HepG2 (cell line): Measurements from ENCODE around the gene CDKN3. TPM values are rescaled to one million over a fixed set of nuclear protein-coding genes. Genes with fewer than 3 reads are reported as not detected.
A peak's percentile ranks its signal among the peaks of the same experiment; 100 is the strongest.

Source experiments
- AHDC1 ChIP-seq: sonication (generic); formaldehyde crosslinking; IDR thresholded peaks from 2 replicates; pipeline ENCODE4 v1.5.1; 2020; ENCODE audit warnings: mild to moderate bottlenecking, missing genetic modification reagents, borderline replicate concordance
- ATF7-NPFF ChIP-seq: sonication (generic); formaldehyde crosslinking; IDR thresholded peaks from 2 replicates; pipeline ENCODE4 v1.8.1; 2023; ENCODE audit warnings: mild to moderate bottlenecking, low read depth, missing genetic modification reagents, moderate library complexity
- THAP9 ChIP-seq: sonication (generic); formaldehyde crosslinking; IDR thresholded peaks from 2 replicates; pipeline ENCODE4; 2020; ENCODE audit warnings: missing genetic modification reagents, mild to moderate bottlenecking, borderline replicate concordance
- TRIM24 ChIP-seq: sonication (generic); formaldehyde crosslinking; IDR thresholded peaks from 2 replicates; pipeline ENCODE4 v1.8.0; 2022; ENCODE audit warnings: mild to moderate bottlenecking, missing genetic modification reagents
- U2AF1 ChIP-seq: fragments of 200-400 bp; formaldehyde crosslinking; optimal IDR thresholded peaks from 2 replicates; pipeline ENCODE3; 2017; ENCODE audit warnings: mild to moderate bottlenecking, low read depth, low read length
- ZBTB40 ChIP-seq, 2 experiments: fragments of 450-650 bp in 1 of 2; sonication (generic) in 1 of 2; formaldehyde crosslinking in 1 of 2; IDR thresholded peaks; 2 replicates each; pipeline versions ENCODE4 v1.6.1 to v1.8.0; 2016 to 2022; ENCODE audit warnings: antibody characterized with exemption in 1 of 2, mild to moderate bottlenecking in 1 of 2, missing genetic modification reagents in 1 of 2
- ZNF781 ChIP-seq: sonication (generic); formaldehyde crosslinking; IDR thresholded peaks from 2 replicates; pipeline ENCODE4 v1.5.1; 2020; ENCODE audit warnings: borderline replicate concordance, mild to moderate bottlenecking, missing genetic modification reagents; ENCODE audit errors: not compliant biosample characterization
- polyA plus RNA-seq, 8 experiments: library from polyadenylated mRNA; depleted of rRNA in 3 of 8; stranded (reverse) in 7 of 8; unstranded in 1 of 8; fragments of >200 nt; fragmentation: Illumina TruSeq in 4 of 8; extraction: Trizol in 4 of 8; gene quantifications; 2 replicates each; pipeline versions ENCODE4 v1.2.1 to v1.2.3, GENCODE V29; 2011 to 2016; ENCODE audit warnings: low read depth in 4 of 8, missing spikeins in 1 of 8, mixed read lengths in 1 of 8; ENCODE audit not compliant: insufficient read depth in 1 of 8
- total RNA-seq, 5 experiments: library from RNA; depleted of rRNA; stranded (reverse); fragments of >200 nt; fragmentation: Illumina TruSeq; extraction: Trizol; gene quantifications; 2 replicates each; pipeline ENCODE4 v1.2.3, GENCODE V29; 2016; ENCODE audit warnings: low read depth in 1 of 5

The CDKN3 gene
- total and polyA plus RNA-seq, 2 of the 13 experiments (the other 11 are each of a cell fraction or from before 2014, with no cell fraction given): 63.0 to 88.9 TPM

DNA sequence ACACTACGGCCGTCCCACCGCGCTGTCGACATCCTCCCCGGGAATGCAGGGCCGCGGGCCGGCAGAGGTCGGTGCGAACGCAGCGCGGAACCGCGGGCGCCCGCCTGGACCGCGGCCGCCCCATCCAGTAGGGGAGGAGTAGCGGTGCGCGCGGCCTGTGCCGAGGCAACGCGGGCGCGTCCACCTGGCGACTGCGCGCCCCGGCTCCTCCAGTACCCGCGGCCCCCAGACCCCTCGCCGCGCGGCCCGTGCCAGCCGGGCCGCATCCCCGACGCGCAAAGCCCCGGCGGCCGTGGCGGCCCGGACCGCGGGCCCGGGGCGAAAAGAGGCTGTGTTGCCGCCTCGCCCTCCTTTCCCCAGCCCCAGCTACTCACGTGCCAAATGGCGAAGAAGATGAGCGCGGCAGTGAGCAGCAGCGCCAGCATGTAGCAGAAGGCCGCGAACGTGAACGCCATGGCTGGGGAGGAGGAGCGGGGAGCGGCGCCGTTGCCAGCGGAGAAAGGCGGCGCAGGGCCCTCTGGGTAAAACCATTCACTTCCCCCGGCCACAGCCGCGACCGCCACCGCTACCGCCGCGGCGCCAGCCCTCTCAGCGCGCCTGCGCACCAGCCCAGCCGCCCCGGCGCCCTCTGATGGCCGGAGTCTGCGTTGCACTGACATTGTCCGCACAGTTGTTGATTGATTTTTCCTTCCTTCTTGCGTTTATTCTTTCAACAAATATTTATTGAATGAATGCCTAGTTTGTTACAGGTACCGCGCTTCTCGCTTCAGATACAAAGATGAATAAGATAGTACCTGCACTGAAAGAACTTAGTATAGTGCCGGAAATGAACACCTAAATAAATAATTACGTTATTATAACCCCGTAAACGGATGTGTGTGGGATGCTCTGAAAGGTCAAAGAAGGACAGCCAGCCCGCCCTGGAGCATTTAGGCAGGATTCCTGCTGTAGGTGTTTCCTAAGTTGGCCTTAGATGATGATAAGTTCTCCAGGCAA, 44.4 kb downstream of the CDKN3 start, which contains the start of gene CNIH1 (continued):
- TF ChIP-seq ZNF781: no peak
- TF ChIP-seq TRIM24 (CRISPR knock-in tag): no peak
- TF ChIP-seq ZBTB40 (IDR thresholded peaks at IDR 0.05): no peak
- peak; percentile 81; the same call in 1 of the 2 replicates for TF ChIP-seq ZBTB40 (CRISPR knock-in tag; IDR thresholded peaks at IDR 0.05)
- no peak; the same call in 1 of the 2 replicates for TF ChIP-seq ATF7-NPFF
- TF ChIP-seq AHDC1: 0 out of 2 replicates have a peak, but pooled peaks have one; percentile 19
- no peak for TF ChIP-seq U2AF1
- TF ChIP-seq THAP9: 0 out of 2 replicates have a peak, but pooled peaks have one; percentile 20
